ENCODE results near the gene BICD2.

BICD2 gene

GRCh38 chr9:92804727-92805126, 40.1 kb upstream of the BICD2 start:
- TF ChIP-seq TAF1 (IDR thresholded peaks at IDR 0.05; ENCODE audit: low read depth): no peak
- TF ChIP-seq CREB1 (IDR thresholded peaks at IDR 0.05; ENCODE audit: low read depth): no peak
- TF ChIP-seq RAD21 (IDR thresholded peaks at IDR 0.05; ENCODE audit: low read depth): no peak
- no peak for TF ChIP-seq CEBPB (IDR thresholded peaks at IDR 0.05)
- no peak for TF ChIP-seq TEAD4 (IDR thresholded peaks at IDR 0.05)
- no peak for TF ChIP-seq EP300 (IDR thresholded peaks at IDR 0.05; ENCODE audit: borderline replicate concordance)
- TF ChIP-seq TCF12 (IDR thresholded peaks at IDR 0.05; ENCODE audit: low read depth): no peak

- TF ChIP-seq CEBPB (IDR thresholded peaks at IDR 0.05): no peak
- no peak for TF ChIP-seq ZBTB7A (IDR thresholded peaks at IDR 0.05; ENCODE audit: low read depth)
- no peak for TF ChIP-seq USF1 (IDR thresholded peaks at IDR 0.05)
- no peak for TF ChIP-seq EGR1 (IDR thresholded peaks at IDR 0.05)
- no peak for TF ChIP-seq TAF1 (IDR thresholded peaks at IDR 0.05; ENCODE audit: low read depth)
- TF ChIP-seq CREB1 (IDR thresholded peaks at IDR 0.05; ENCODE audit: low read depth): no peak
- TF ChIP-seq NFIC (IDR thresholded peaks at IDR 0.05): no peak
- no peak for TF ChIP-seq MAX (IDR thresholded peaks at IDR 0.05)
- no peak for TF ChIP-seq REST (IDR thresholded peaks at IDR 0.05; ENCODE audit: low read depth)
- no peak for TF ChIP-seq RAD21 (IDR thresholded peaks at IDR 0.05; ENCODE audit: low read depth)
- no peak for TF ChIP-seq FOXM1 (IDR thresholded peaks at IDR 0.05; ENCODE audit: borderline replicate concordance, low read depth)
- TF ChIP-seq YY1 (IDR thresholded peaks at IDR 0.05; ENCODE audit: low read depth): no peak
- no peak for TF ChIP-seq TCF12 (IDR thresholded peaks at IDR 0.05; ENCODE audit: low read depth)
- TF ChIP-seq EP300 (IDR thresholded peaks at IDR 0.05; ENCODE audit: borderline replicate concordance): no peak
- no peak for TF ChIP-seq TEAD4 (IDR thresholded peaks at IDR 0.05)
Observed at GRCh38 chr9:92798358-92798757, 33.7 kb upstream of the BICD2 start.

GRCh38 chr9:92795598-92796336, 31.1 kb upstream of the BICD2 start:
- no peak for TF ChIP-seq TAF1 (IDR thresholded peaks at IDR 0.05; ENCODE audit: low read depth)
- no peak for TF ChIP-seq NFIC (IDR thresholded peaks at IDR 0.05)
- no peak for TF ChIP-seq USF1 (IDR thresholded peaks at IDR 0.05)
- no peak for TF ChIP-seq ZBTB7A (IDR thresholded peaks at IDR 0.05; ENCODE audit: low read depth)
- TF ChIP-seq TCF12 (IDR thresholded peaks at IDR 0.05; ENCODE audit: low read depth): no peak
- TF ChIP-seq RAD21 (IDR thresholded peaks at IDR 0.05; ENCODE audit: low read depth): no peak
- TF ChIP-seq REST (IDR thresholded peaks at IDR 0.05; ENCODE audit: low read depth): no peak
- no peak for TF ChIP-seq MAX (IDR thresholded peaks at IDR 0.05)
- TF ChIP-seq FOXM1 (IDR thresholded peaks at IDR 0.05; ENCODE audit: borderline replicate concordance, low read depth): no peak

GRCh38 chr9:92795000-92795399, 30.4 kb upstream of the BICD2 start:
- TF ChIP-seq USF1 (IDR thresholded peaks at IDR 0.05): no peak
- no peak for TF ChIP-seq EP300 (IDR thresholded peaks at IDR 0.05; ENCODE audit: borderline replicate concordance)
- TF ChIP-seq MAX (IDR thresholded peaks at IDR 0.05): no peak
- no peak for TF ChIP-seq CREB1 (IDR thresholded peaks at IDR 0.05; ENCODE audit: low read depth)
- no peak for TF ChIP-seq ZBTB7A (IDR thresholded peaks at IDR 0.05; ENCODE audit: low read depth)
- TF ChIP-seq CEBPB (IDR thresholded peaks at IDR 0.05): no peak
- TF ChIP-seq TEAD4 (IDR thresholded peaks at IDR 0.05): no peak
- no peak for TF ChIP-seq YY1 (IDR thresholded peaks at IDR 0.05; ENCODE audit: low read depth)
- no peak for TF ChIP-seq NFIC (IDR thresholded peaks at IDR 0.05)
- TF ChIP-seq RAD21 (IDR thresholded peaks at IDR 0.05; ENCODE audit: low read depth): no peak
- no peak for TF ChIP-seq EGR1 (IDR thresholded peaks at IDR 0.05)
- TF ChIP-seq TAF1 (IDR thresholded peaks at IDR 0.05; ENCODE audit: low read depth): no peak
- TF ChIP-seq TCF12 (IDR thresholded peaks at IDR 0.05; ENCODE audit: low read depth): no peak

- TF ChIP-seq YY1 (IDR thresholded peaks at IDR 0.05; ENCODE audit: low read depth) (no peak), RAD21 (IDR thresholded peaks at IDR 0.05; ENCODE audit: low read depth) (no peak), CREB1 (IDR thresholded peaks at IDR 0.05; ENCODE audit: low read depth) (no peak), EP300 (IDR thresholded peaks at IDR 0.05; ENCODE audit: borderline replicate concordance) (no peak), EGR1 (IDR thresholded peaks at IDR 0.05) (no peak), USF1 (IDR thresholded peaks at IDR 0.05) (no peak), FOXM1 (IDR thresholded peaks at IDR 0.05; ENCODE audit: borderline replicate concordance, low read depth) (no peak), ZBTB7A (IDR thresholded peaks at IDR 0.05; ENCODE audit: low read depth) (no peak), NFIC (IDR thresholded peaks at IDR 0.05) (no peak), CEBPB (IDR thresholded peaks at IDR 0.05) (no peak), TEAD4 (IDR thresholded peaks at IDR 0.05) (no peak), TCF12 (IDR thresholded peaks at IDR 0.05; ENCODE audit: low read depth) (no peak), MAX (IDR thresholded peaks at IDR 0.05) (no peak), TAF1 (IDR thresholded peaks at IDR 0.05; ENCODE audit: low read depth) (no peak)
Observed at GRCh38 chr9:92794426-92794825, 29.8 kb upstream of the BICD2 start.
